GM23338 (cell line): ENCODE measurements around the gene ADAMTS7.
"Not testable (repeated sequence)": the region's sequence is repeated elsewhere in the genome, so short reads cannot be mapped to it uniquely, and the experiment has no call there.

Experiments used
- CTCF ChIP-seq, 2 experiments: fragments of 200-600 bp in 1 of 2; sonication (generic) in 1 of 2; conservative IDR thresholded peaks; 2 replicates each; pipeline versions ENCODE4 v1.5.1 to v1.6.1; 2016 to 2017; ENCODE audit warnings: antibody characterized with exemption in 2 of 2, low read depth in 2 of 2, mild to moderate bottlenecking in 2 of 2, moderate library complexity in 1 of 2
- EZH2 ChIP-seq: fragments of 200-600 bp; sonication (generic); IDR thresholded peaks from one replicate; pipeline ENCODE4 v1.8.0; 2017; ENCODE audit warnings: antibody characterized with exemption, mild to moderate bottlenecking, low read depth; ENCODE audit not compliant: unreplicated experiment
- EZH2phosphoT487 ChIP-seq: fragments of 200-600 bp; sonication (generic); IDR thresholded peaks from one replicate; pipeline ENCODE4 v1.8.1; 2018; ENCODE audit warnings: antibody characterized with exemption; ENCODE audit not compliant: unreplicated experiment
- NANOG ChIP-seq: IDR thresholded peaks from 2 replicates; pipeline ENCODE4 v1.6.1; 2016; ENCODE audit warnings: antibody characterized with exemption, borderline replicate concordance
- POLR2AphosphoS5 ChIP-seq: IDR thresholded peaks from 2 replicates; pipeline ENCODE4 v1.6.1; 2016; ENCODE audit warnings: antibody characterized with exemption, low read depth

GRCh38 chr15:78773765-78774450, 37.4 kb downstream of the ADAMTS7 start:
- not testable (repeated sequence) for TF ChIP-seq CTCF (conservative IDR thresholded peaks at IDR 0.05; ENCODE audit: low read depth in 2 of 2); EZH2phosphoT487; EZH2; POLR2AphosphoS5; NANOG
